C4-2B (cell line): ENCODE results near the gene MUC5AC.

Experiments used
- H3K27ac ChIP-seq: fragments of 450-650 bp; 2 replicates; pipeline ENCODE4 v1.5.1; 2017
- CTCF ChIP-seq: fragments of 450-650 bp; conservative IDR thresholded peaks from 2 replicates; pipeline ENCODE4 v1.5.1; 2017; ENCODE audit warnings: mild to moderate bottlenecking
- ZFX ChIP-seq: fragments of 450-650 bp; IDR thresholded peaks from 2 replicates; pipeline ENCODE4 v1.6.1; 2017

The MUC5AC gene

GRCh38 chr11:1230456-1231395, 73.0 kb downstream of the MUC5AC start:
- no peak overlapping the region for H3K27ac ChIP-seq
- TF ChIP-seq ZFX: no peak
- TF ChIP-seq CTCF: peak; percentile 24

GRCh38 chr11:1231396-1232020, 73.8 kb downstream of the MUC5AC start:
- no peak overlapping the region for H3K27ac ChIP-seq
- TF ChIP-seq ZFX (no peak), CTCF (no peak)

DNA sequence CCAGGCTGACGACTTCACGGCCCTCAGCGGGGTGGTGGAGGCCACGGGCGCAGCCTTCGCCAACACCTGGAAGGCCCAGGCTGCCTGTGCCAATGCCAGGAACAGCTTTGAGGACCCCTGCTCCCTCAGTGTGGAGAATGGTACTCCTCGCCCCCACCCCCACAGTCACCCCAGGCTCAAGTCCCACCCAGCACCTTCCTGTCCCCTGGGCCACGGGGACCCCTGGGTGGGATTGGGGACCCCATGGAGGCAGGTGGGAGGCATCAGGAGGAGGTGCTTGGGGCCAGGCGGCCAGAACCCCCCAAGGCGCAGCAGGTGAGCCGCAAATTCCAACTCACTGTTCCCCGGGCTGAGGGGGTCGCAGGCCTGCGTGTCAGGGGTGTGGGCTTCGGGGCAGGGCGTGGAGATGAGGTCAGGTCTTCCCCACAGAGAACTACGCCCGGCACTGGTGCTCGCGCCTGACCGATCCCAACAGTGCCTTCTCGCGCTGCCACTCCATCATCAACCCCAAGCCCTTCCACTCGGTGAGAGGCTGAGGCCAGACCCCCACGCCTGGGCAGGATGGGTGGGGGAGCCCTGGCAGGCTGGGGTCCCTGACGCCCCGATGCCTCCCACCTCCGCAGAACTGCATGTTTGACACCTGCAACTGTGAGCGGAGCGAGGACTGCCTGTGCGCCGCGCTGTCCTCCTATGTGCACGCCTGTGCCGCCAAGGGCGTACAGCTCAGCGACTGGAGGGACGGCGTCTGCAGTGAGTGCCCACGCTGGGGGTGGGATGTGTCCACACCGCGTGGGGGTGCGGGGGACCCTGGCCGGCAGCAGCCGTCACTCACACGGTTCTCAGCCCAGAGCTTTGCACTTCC, 74.5 kb downstream of the MUC5AC start:
- no peak for TF ChIP-seq ZFX
- TF ChIP-seq CTCF: no peak
- H3K27ac ChIP-seq: no peak overlapping the region

DNA sequence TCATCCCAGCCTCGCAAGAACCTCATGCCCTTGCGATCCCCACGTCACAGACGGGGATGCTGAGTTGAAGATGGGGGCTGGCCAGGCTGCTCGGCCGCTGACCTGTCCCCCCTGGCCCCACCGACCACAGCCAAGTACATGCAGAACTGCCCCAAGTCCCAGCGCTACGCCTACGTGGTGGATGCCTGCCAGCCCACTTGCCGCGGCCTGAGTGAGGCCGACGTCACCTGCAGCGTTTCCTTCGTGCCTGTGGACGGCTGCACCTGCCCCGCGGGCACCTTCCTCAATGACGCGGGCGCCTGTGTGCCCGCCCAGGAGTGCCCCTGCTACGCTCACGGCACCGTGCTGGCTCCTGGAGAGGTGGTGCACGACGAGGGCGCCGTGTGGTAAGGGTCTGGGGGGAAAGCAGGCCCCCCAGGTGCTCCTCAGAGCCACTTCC, 75.1 kb downstream of the MUC5AC start:
- no peak overlapping the region for H3K27ac ChIP-seq

GRCh38 chr11:1233351-1234053, 75.7 kb downstream of the MUC5AC start:
- no peak; the same call in 1 of the 2 replicates for TF ChIP-seq CTCF
- TF ChIP-seq ZFX: no peak

More for the DNA sequence above, 75.1 kb downstream of the MUC5AC start:
- no peak for TF ChIP-seq CTCF
- TF ChIP-seq ZFX: no peak

DNA sequence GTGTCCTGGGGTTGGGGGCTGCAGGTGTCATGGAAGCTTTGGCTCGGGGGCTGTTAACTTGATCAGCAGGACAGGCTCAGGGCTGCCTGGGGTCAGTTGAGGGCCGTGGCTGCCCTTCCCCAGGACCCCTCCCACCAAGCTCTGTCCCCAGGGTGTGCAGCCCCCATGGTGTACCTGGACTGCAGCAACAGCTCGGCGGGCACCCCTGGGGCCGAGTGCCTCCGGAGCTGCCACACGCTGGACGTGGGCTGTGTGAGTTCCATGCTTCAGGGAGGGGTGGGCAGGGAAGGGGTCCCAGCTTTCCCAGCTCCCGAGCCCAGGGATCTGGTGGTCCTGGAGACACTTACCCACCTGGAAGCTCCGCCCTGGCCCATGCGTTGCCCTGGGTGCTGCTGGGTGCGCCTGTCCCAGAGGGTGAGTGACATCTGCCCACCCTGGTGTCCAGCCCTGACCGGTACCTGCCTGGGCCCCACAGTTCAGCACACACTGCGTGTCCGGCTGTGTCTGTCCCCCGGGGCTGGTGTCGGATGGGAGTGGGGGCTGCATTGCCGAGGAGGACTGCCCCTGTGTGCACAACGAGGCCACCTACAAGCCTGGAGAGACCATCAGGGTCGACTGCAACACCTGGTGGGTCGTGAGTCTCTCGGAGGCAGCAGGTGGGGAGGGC, 76.4 kb downstream of the MUC5AC start:
- no peak for TF ChIP-seq CTCF
- no peak overlapping the region for H3K27ac ChIP-seq

More at GRCh38 chr11:1233351-1234053, 75.7 kb downstream of the MUC5AC start:
- no peak overlapping the region for H3K27ac ChIP-seq
